Left ventricle myocardium inferior (tissue), 1 donor: Measurements from ENCODE around the gene NR6A1. TPM values are rescaled to one million over a fixed set of nuclear protein-coding genes. Genes with fewer than 3 reads are reported as not detected.
A peak's percentile ranks its signal among the peaks of the same experiment; 100 is the strongest.

Source experiments
- DNase-seq: peaks from one replicate; pipeline ENCODE4 v3.0.0-alpha.2; 2020
- H3K27ac ChIP-seq: fragments of 200-600 bp; replicated peaks from 2 replicates; pipeline ENCODE4 v1.8.0; 2021
- H3K27me3 ChIP-seq: fragments of 200-600 bp; 2 replicates; pipeline ENCODE4 v1.8.0; 2021; ENCODE audit warnings: low read depth
- H3K36me3 ChIP-seq: fragments of 200-600 bp; 2 replicates; pipeline ENCODE4 v1.8.0; 2021
- H3K4me1 ChIP-seq: fragments of 200-600 bp; 2 replicates; pipeline ENCODE4 v1.8.0; 2021
- H3K4me3 ChIP-seq: fragments of 200-600 bp; 2 replicates; pipeline ENCODE4 v1.8.0; 2021; ENCODE audit warnings: mild to moderate bottlenecking, moderate library complexity
- H3K9me3 ChIP-seq: fragments of 200-600 bp; replicated peaks from 2 replicates; pipeline ENCODE4 v1.8.0; 2021
- intact Hi-C: fragments of 100-400 bp; cut with micrococcal nuclease; formaldehyde crosslinking; loops from one replicate; pipeline ENCODE4 v1.11.0; 2022
- total RNA-seq: library from RNA; stranded (reverse); fragmentation: NEBNext Ultra II Directional; extraction: Animal tissue kit (Norgen Biotek cat#: 25700); gene quantifications from one replicate; pipeline ENCODE4 v1.2.1, GENCODE V29; 2021
- TF ChIP-seq, protein P1 (sequence below): fragments of 200-600 bp; IDR thresholded peaks from 2 replicates; pipeline ENCODE4 v1.8.0; 2021; ENCODE audit warnings: antibody characterized with exemption, mild to moderate bottlenecking, borderline replicate concordance
- donor health status: DM: no; HTN: yes; CAD: no; lungs with severe emphysema.

The NR6A1 gene
- total RNA-seq, 1 donor from 2014 or later, result 1.0 TPM

DNA sequence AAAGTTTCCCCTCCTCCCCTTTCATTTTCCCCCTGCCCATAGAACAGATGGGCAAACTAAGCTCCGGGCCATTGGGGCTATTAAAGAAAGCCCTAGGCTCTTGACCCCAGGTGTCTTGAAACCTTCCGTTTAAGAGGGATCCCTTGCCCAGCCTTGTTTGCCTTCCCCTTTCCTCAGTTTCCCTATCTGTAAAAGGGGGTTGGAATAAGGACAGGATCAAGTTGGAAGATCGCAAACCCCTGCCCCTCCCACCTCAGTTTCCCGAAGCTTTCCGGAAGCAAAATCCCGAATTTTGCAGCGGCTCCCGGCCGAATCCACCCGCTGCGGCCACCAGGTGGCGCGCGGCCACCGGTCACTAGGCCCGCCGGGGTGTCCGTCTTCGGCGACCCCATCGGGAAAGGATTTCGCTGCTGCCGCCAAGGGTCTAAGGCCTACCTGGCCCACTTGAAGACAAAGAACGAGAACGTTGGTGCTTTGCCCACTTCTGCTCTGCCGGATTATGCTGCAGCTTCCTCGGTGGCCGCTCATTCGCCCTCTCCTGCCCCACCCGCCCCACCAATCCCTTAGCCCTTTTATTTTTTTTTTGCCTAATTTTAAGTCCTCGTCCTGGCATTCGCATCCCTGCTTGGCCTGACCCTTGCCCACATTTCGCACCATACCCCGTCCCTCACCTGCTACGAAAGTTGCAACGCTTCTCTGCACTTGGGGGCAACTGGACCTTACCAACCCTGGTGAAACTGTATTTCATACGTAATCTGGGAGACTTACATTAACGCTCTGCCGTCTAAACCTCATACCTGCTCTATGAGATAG lies 962 bp upstream of the NR6A1 start:
- Histone ChIP-seq H3K4me1 (peaks cover 51% of the 10 kb centered on the region), H3K27ac (peak overlapping the region; percentile 80), H3K9me3 (no peaks in the 10 kb centered on the region), H3K4me3 (peak overlapping the region; percentile 96), H3K27me3 (peaks cover 27% of the 10 kb centered on the region), H3K36me3 (no peaks in the 10 kb centered on the region)
- DNase-seq, result peak; percentile 68
- TF ChIP-seq, protein P1, sequence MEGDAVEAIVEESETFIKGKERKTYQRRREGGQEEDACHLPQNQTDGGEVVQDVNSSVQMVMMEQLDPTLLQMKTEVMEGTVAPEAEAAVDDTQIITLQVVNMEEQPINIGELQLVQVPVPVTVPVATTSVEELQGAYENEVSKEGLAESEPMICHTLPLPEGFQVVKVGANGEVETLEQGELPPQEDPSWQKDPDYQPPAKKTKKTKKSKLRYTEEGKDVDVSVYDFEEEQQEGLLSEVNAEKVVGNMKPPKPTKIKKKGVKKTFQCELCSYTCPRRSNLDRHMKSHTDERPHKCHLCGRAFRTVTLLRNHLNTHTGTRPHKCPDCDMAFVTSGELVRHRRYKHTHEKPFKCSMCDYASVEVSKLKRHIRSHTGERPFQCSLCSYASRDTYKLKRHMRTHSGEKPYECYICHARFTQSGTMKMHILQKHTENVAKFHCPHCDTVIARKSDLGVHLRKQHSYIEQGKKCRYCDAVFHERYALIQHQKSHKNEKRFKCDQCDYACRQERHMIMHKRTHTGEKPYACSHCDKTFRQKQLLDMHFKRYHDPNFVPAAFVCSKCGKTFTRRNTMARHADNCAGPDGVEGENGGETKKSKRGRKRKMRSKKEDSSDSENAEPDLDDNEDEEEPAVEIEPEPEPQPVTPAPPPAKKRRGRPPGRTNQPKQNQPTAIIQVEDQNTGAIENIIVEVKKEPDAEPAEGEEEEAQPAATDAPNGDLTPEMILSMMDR, result peak; percentile 97
- intact Hi-C loops, result no loop called here

DNA sequence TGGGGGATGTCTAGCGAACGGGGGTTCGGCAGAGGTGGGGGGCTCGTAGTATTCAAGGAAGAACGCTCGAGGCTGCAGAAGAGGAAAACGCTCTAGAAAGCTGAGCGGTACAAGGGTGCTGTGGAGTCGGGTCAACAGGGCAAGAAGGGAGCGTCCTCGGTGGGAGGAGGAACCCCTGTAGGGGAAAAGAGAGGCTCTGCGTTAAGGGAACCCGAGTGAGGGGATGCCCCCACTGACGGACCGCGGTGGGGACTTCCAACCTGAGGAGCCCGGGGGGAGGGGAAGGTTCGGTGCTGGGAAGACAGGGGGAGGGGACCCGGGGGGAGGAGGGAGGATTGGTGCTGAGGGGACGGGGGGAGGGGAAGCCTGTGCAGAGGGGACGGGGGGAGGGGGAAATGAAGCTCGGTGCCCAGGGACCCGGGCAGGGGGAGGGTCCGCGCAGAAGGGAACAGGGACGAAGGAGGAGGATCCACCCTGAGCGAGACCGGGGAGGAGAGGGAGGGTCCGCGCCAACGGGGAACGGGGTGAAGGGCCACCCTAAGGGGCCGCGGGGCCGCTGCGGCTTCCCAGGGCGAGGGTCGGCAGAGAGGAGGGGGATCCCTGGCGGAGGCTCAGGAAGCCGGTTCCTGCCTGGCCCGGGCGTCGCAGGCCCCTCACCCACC lies 621 bp downstream of the NR6A1 start:
- H3K36me3 ChIP-seq, result no peaks in the 10 kb centered on the region
- peaks cover 39% of the 10 kb centered on the region for H3K4me1 ChIP-seq
- no peak for DNase-seq
- TF ChIP-seq, protein P1, result no peak
- peak overlapping the region; percentile 96 for H3K4me3 ChIP-seq
- H3K9me3 ChIP-seq, result no peaks in the 10 kb centered on the region
- H3K27ac ChIP-seq, result peak overlapping the region; percentile 80
- intact Hi-C loops, result no loop called here
- peaks cover 37% of the 10 kb centered on the region for H3K27me3 ChIP-seq

DNA sequence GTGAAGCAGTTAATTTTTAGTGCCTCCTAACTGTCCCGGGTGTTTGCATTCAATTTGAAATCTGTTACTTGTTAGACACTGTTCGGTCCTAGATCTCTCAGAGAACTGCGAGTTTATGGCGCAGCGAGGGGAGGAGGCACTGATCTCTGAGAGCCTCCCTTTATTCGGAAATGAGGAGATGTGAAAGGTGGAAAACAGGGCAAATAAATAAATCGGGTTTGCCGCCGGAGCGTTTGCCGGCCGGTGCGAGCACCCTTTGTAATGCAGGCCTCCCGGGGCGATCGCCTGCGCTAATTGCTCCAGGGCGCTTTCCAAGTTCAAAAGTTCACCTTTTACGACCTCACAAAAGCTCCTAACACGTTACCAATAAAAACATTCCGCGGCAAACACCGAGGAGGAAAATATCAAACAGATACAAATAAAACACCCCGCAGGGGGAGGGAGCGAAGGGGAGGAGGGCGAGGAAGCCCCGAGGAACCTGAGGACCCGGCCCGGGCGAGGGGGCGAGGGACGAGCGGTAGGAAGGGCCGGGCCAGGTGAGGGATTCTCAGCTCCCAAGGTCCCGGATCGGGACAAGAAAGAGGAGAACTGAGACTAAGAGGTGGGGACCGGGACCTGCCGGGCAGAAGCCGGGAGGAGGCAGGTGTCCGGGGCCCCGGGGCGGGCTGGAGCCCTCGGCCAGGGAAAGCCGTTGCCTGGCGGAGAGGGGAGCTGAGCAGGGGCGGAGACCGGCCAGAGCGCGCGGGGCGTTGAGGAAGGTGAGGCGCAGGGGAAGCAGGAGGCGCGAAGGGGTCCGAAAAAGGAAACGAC lies 1.4 kb downstream of the NR6A1 start:
- Histone ChIP-seq H3K9me3 (no peaks in the 10 kb centered on the region), H3K36me3 (no peaks in the 10 kb centered on the region), H3K4me1 (peaks cover 37% of the 10 kb centered on the region), H3K27ac (peak overlapping the region; percentile 72), H3K27me3 (peaks cover 42% of the 10 kb centered on the region), H3K4me3 (peak overlapping the region; percentile 96)
- intact Hi-C loops, result no loop called here
- no peak for DNase-seq
- TF ChIP-seq, protein P1, result no peak

DNA sequence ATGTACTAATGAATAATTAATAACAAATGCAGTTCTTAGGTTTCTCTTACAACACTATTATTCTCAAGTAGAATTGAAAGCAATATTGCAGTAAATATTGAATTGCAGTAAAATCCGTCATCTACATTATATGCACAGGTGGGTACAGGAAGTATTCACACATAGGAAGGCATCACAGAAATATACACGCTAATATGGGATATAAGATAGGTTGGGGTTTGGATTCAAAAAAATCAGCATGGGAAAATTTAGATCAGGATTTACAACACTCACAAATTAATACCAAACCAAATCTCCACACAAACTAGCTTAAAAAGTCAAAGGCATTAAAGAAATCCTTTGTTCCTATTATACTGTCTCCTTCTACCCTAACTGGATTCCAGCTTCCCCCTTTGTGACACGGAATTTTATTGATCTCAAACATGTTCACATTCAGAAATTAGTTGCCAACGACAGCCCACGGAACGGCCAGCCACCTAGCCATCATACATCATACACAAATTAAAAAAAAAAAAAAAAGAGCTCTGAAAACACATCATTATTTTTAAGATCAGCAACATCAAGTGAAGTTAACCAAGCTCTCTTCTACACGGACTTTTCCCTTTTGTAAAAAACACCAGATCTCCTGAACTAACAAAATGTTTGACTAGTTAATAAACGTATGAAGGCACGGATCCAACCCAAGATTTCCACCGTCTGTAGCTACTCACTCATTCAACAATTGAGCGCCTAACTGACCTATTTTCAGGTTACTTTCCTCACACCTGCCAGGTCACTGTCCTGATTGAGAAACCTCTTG lies 2.2 kb downstream of the NR6A1 start:
- TF ChIP-seq, protein P1, result no peak
- DNase-seq, result no peak
- H3K36me3 ChIP-seq, result no peaks in the 10 kb centered on the region
- peaks cover 47% of the 10 kb centered on the region for H3K27me3 ChIP-seq
- H3K4me1 ChIP-seq, result peaks cover 38% of the 10 kb centered on the region
- peak overlapping the region; percentile 72 for H3K27ac ChIP-seq
- intact Hi-C loops, result no loop called here
- H3K4me3 ChIP-seq, result peak overlapping the region; percentile 96
- H3K9me3 ChIP-seq, result no peaks in the 10 kb centered on the region

DNA sequence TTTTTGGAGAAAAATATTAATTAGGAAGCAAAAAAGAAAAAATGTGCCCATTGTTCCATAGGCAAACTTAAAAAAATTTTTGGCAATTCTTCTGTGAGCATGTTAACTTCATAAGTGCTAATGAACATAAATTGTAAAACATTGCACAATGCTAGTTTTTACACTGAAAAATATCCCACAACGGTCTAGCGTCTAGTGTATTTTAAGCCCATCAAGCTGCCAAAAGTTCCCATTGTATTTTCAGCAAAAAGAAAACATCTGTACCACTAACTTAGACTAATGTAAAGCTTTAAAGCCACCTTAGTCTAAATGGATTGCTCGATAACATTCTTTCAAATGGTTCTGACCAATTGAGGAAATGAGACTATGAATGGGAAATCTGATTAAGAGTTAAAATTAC lies 2.8 kb downstream of the NR6A1 start:
- Histone ChIP-seq H3K27me3 (peaks cover 50% of the 10 kb centered on the region), H3K27ac (no peak overlapping the region)

More for the DNA sequence above, 2.8 kb downstream of the NR6A1 start:
- intact Hi-C loops, result no loop called here
- Histone ChIP-seq H3K9me3 (no peaks in the 10 kb centered on the region), H3K4me1 (peaks cover 38% of the 10 kb centered on the region), H3K36me3 (no peaks in the 10 kb centered on the region), H3K4me3 (no peak overlapping the region)
- TF ChIP-seq, protein P1, result no peak
- DNase-seq, result no peak
